AG04450 (cell line): ENCODE results near the gene PAQR3. TPM values are rescaled to one million over a fixed set of nuclear protein-coding genes. Genes with fewer than 3 reads are reported as not detected.
"Not testable (repeated sequence)": the region's sequence is repeated elsewhere in the genome, so short reads cannot be mapped to it uniquely, and the experiment has no call there.

ENCODE experiments used
- CTCF ChIA-PET: fragments of 300-600, 350-600 bp; formaldehyde crosslinking; extraction: SDS; loops from one replicate; lab custom pipeline; 2022; ENCODE audit warnings: antibody characterized with exemption, inconsistent platforms; lab: Charles Lee
- POLR2A ChIA-PET: fragments of 350-600 bp; formaldehyde crosslinking; extraction: SDS; loops from one replicate; lab custom pipeline; 2021; ENCODE audit warnings: antibody characterized with exemption, inconsistent platforms; lab: Yijun Ruan, JAX
- DNase-seq: peaks from one replicate; pipeline ENCODE4 v3.0.0-alpha.2; 2011; ENCODE audit warnings: low read depth, low spot score
- H3K27ac ChIP-seq: one replicate; pipeline ENCODE4 v1.5.1; 2012; ENCODE audit warnings: low read depth, low read length, control low read depth
- H3K27me3 ChIP-seq: one replicate; pipeline ENCODE4 v1.6.0; 2012; ENCODE audit warnings: low read length; ENCODE audit not compliant: control insufficient read depth, insufficient read depth
- H3K4me3 ChIP-seq: 2 replicates; pipeline ENCODE4 v1.5.1; 2011; ENCODE audit warnings: mild to moderate bottlenecking, low read depth, low read length, control low read depth
- H3K9me3 ChIP-seq: 2 replicates; pipeline ENCODE4 v1.5.1; 2012; ENCODE audit warnings: low read length; ENCODE audit not compliant: control insufficient read depth, insufficient read depth
- CTCF ChIP-seq: IDR thresholded peaks from 2 replicates; pipeline ENCODE4 v1.5.1; 2011; ENCODE audit warnings: low read depth, low read length, control low read depth, inconsistent platforms
- polyA plus RNA-seq: library from polyadenylated mRNA; depleted of rRNA; stranded (reverse); fragments of >200 nt; gene quantifications from 2 replicates; pipeline ENCODE4 v1.2.3, GENCODE V29; 2011

The PAQR3 gene
- polyA plus RNA-seq, 1 experiment = 35.7 TPM

GRCh38 chr4:78885598-78885997 is 53.6 kb downstream of the PAQR3 start:
- H3K27me3 ChIP-seq = no peaks in the 10 kb centered on the region
- POLR2A ChIA-PET = no interaction called here
- no peaks in the 10 kb centered on the region for H3K9me3 ChIP-seq
- H3K4me3 ChIP-seq = no peak overlapping the region
- no peak for DNase-seq
- no peak for TF ChIP-seq CTCF
- CTCF ChIA-PET = no interaction called here
- H3K27ac ChIP-seq = no peak overlapping the region

- H3K27me3 ChIP-seq = no peaks in the 10 kb centered on the region
- no peak overlapping the region for H3K27ac ChIP-seq
- POLR2A ChIA-PET = no interaction called here
- no peak for DNase-seq
- no peak for TF ChIP-seq CTCF
- CTCF ChIA-PET = no interaction called here
- H3K9me3 ChIP-seq = no peaks in the 10 kb centered on the region
- no peak overlapping the region for H3K4me3 ChIP-seq
Measured at GRCh38 chr4:78880874-78881492, 58.3 kb downstream of the PAQR3 start.

- no peak for TF ChIP-seq CTCF
- no peak overlapping the region for H3K4me3 ChIP-seq
- H3K27me3 ChIP-seq = no peaks in the 10 kb centered on the region
- ChIA-PET POLR2A (no interaction called here), CTCF (interaction anchor here (0.9 to 2.2 kb wide), 2 partner anchors 14 to 918 kb away, joined by 3 to 14 read pairs; no protein-coding TSS in a partner anchor)
- DNase-seq = no peak
- H3K9me3 ChIP-seq = no peaks in the 10 kb centered on the region
- H3K27ac ChIP-seq = no peak overlapping the region
Measured at GRCh38 chr4:78878031-78878430, 61.2 kb downstream of the PAQR3 start.

- Histone ChIP-seq H3K27ac (no peak overlapping the region), H3K4me3 (no peak overlapping the region), H3K27me3 (no peaks in the 10 kb centered on the region), H3K9me3 (no peaks in the 10 kb centered on the region)
- DNase-seq = peak; percentile 2
- CTCF ChIA-PET = interaction anchor here (1.0 kb wide), 1 partner anchor 232 kb away, joined by 3 read pairs; no protein-coding TSS in a partner anchor
- POLR2A ChIA-PET = no interaction called here
- no peak for TF ChIP-seq CTCF
Measured at GRCh38 chr4:78876568-78877320, 62.5 kb downstream of the PAQR3 start.

GRCh38 chr4:78870056-78870455 is 69.2 kb downstream of the PAQR3 start:
- no peak for TF ChIP-seq CTCF
- Histone ChIP-seq H3K4me3 (no peak overlapping the region), H3K27ac (no peak overlapping the region), H3K27me3 (no peaks in the 10 kb centered on the region), H3K9me3 (no peaks in the 10 kb centered on the region)
- CTCF ChIA-PET = interaction anchor here (0.8 to 2.6 kb wide), 3 partner anchors 224 to 259 kb away, joined by 3 to 12 read pairs (median 3); no protein-coding TSS in a partner anchor
- POLR2A ChIA-PET = no interaction called here
- no peak for DNase-seq

- H3K9me3 ChIP-seq, POLR2A ChIA-PET, H3K4me3 ChIP-seq, H3K27me3 ChIP-seq, DNase-seq, H3K27ac ChIP-seq: not testable (repeated sequence)
- CTCF ChIA-PET = interaction anchor here (2.6 kb wide), 1 partner anchor 224 kb away, joined by 12 read pairs; no protein-coding TSS in a partner anchor
Measured at GRCh38 chr4:78868712-78869111, 70.5 kb downstream of the PAQR3 start.
